HepG2 (cell line): ENCODE results near the gene GSAP. TPM values are rescaled to one million over a fixed set of nuclear protein-coding genes. Genes with fewer than 3 reads are reported as not detected.
A peak's percentile ranks its signal among the peaks of the same experiment; 100 is the strongest.

Source experiments
- FOXC1 ChIP-seq: sonication (generic); formaldehyde crosslinking; IDR thresholded peaks from 2 replicates; pipeline ENCODE4 v1.8.0; 2022; ENCODE audit warnings: mild to moderate bottlenecking, missing genetic modification reagents, borderline replicate concordance
- GABPB1 ChIP-seq: IDR thresholded peaks from 2 replicates; pipeline ENCODE4 v1.6.1; 2016; ENCODE audit warnings: mild to moderate bottlenecking, missing genetic modification reagents, moderate library complexity, missing compliant biosample characterization
- IRF2 ChIP-seq: IDR thresholded peaks from 2 replicates; pipeline ENCODE4 v1.6.1; 2018; ENCODE audit warnings: missing genetic modification reagents, missing compliant biosample characterization
- MBNL3 ChIP-seq: fragments of 250-450 bp; sonication (Bioruptor Pico); conservative IDR thresholded peaks from 2 replicates; pipeline ENCODE4 v1.8.0; 2022; ENCODE audit warnings: mild to moderate bottlenecking, inconsistent platforms
- MXI1 ChIP-seq: IDR thresholded peaks from 3 replicates; pipeline ENCODE4 v1.6.1; 2012; ENCODE audit warnings: low read depth, low read length, inconsistent platforms, borderline replicate concordance
- NFE2 ChIP-seq: sonication (generic); formaldehyde crosslinking; IDR thresholded peaks from 2 replicates; pipeline ENCODE4 v1.4.0; 2020; ENCODE audit warnings: missing genetic modification reagents
- PHF8 ChIP-seq: sonication (generic); formaldehyde crosslinking; IDR thresholded peaks from 2 replicates; pipeline ENCODE4 v1.5.0; 2020; ENCODE audit warnings: missing genetic modification reagents
- SOX13 ChIP-seq, 3 experiments: fragments of 450-650 bp in 1 of 3; sonication (generic) in 1 of 3; formaldehyde crosslinking in 1 of 3; IDR thresholded peaks in 2 of 3; conservative IDR thresholded peaks in 1 of 3; 2 replicates each; pipeline versions ENCODE4 v1.5.0 to v1.6.1; 2016 to 2020; ENCODE audit warnings: antibody characterized with exemption in 1 of 3, mild to moderate bottlenecking in 1 of 3, missing compliant biosample characterization in 1 of 3, missing genetic modification reagents in 1 of 3, moderate library complexity in 1 of 3
- ZBTB34 ChIP-seq: sonication (generic); formaldehyde crosslinking; IDR thresholded peaks from 2 replicates; pipeline ENCODE4 v1.8.0; 2022; ENCODE audit warnings: mild to moderate bottlenecking, missing genetic modification reagents
- ZFP37 ChIP-seq: sonication (generic); formaldehyde crosslinking; IDR thresholded peaks from 2 replicates; pipeline ENCODE4 v1.4.0; 2020; ENCODE audit warnings: missing genetic modification reagents, borderline replicate concordance
- ZNF136 ChIP-seq: sonication (generic); formaldehyde crosslinking; IDR thresholded peaks from 2 replicates; pipeline ENCODE4 v1.8.1; 2022; ENCODE audit warnings: low read depth, mild to moderate bottlenecking, moderate library complexity, missing genetic modification reagents
- ZNF317 ChIP-seq: sonication (generic); formaldehyde crosslinking; IDR thresholded peaks from 2 replicates; pipeline ENCODE4 v1.5.0; 2020; ENCODE audit warnings: mild to moderate bottlenecking, missing genetic modification reagents
- ZNF510 ChIP-seq: sonication (generic); formaldehyde crosslinking; IDR thresholded peaks from 2 replicates; pipeline ENCODE4 v1.4.0; 2020; ENCODE audit warnings: low read depth, mild to moderate bottlenecking, missing genetic modification reagents
- ZNF563 ChIP-seq: sonication (generic); formaldehyde crosslinking; IDR thresholded peaks from 2 replicates; pipeline ENCODE4 v1.8.0; 2022; ENCODE audit warnings: mild to moderate bottlenecking, moderate library complexity, missing genetic modification reagents
- ZNF644 ChIP-seq: IDR thresholded peaks from 2 replicates; pipeline ENCODE4 v1.6.1; 2016; ENCODE audit warnings: low read depth
- ZNF674 ChIP-seq: sonication (generic); formaldehyde crosslinking; IDR thresholded peaks from 2 replicates; pipeline ENCODE4 v1.5.0; 2020; ENCODE audit warnings: low read depth, mild to moderate bottlenecking, missing genetic modification reagents
- ZNF768 ChIP-seq: sonication (generic); formaldehyde crosslinking; IDR thresholded peaks from 2 replicates; pipeline ENCODE4 v1.4.0; 2020; ENCODE audit warnings: missing genetic modification reagents
- polyA plus RNA-seq, 8 experiments: library from polyadenylated mRNA; depleted of rRNA in 3 of 8; stranded (reverse) in 7 of 8; unstranded in 1 of 8; fragments of >200 nt; fragmentation: Illumina TruSeq in 4 of 8; extraction: Trizol in 4 of 8; gene quantifications; 2 replicates each; pipeline versions ENCODE4 v1.2.1 to v1.2.3, GENCODE V29; 2011 to 2016; ENCODE audit warnings: low read depth in 4 of 8, missing spikeins in 1 of 8, mixed read lengths in 1 of 8; ENCODE audit not compliant: insufficient read depth in 1 of 8
- total RNA-seq, 5 experiments: library from RNA; depleted of rRNA; stranded (reverse); fragments of >200 nt; fragmentation: Illumina TruSeq; extraction: Trizol; gene quantifications; 2 replicates each; pipeline ENCODE4 v1.2.3, GENCODE V29; 2016; ENCODE audit warnings: low read depth in 1 of 5
- TF ChIP-seq, protein P1 (sequence below): sonication (generic); formaldehyde crosslinking; IDR thresholded peaks from 2 replicates; pipeline ENCODE4 v1.4.0; 2020; ENCODE audit warnings: missing genetic modification reagents
- TF ChIP-seq, protein P2 (sequence below): sonication (generic); formaldehyde crosslinking; IDR thresholded peaks from 2 replicates; pipeline ENCODE4 v1.8.1; 2022; ENCODE audit warnings: low read depth, mild to moderate bottlenecking, missing genetic modification reagents
- TF ChIP-seq, protein P3 (sequence below): sonication (generic); formaldehyde crosslinking; IDR thresholded peaks from 2 replicates; pipeline ENCODE4; 2020; ENCODE audit warnings: missing genetic modification reagents, mild to moderate bottlenecking, borderline replicate concordance

The GSAP gene
- total and polyA plus RNA-seq, 2 of the 13 experiments (the other 11 are each of a cell fraction or from before 2014, with no cell fraction given): 34.6 to 40.6 TPM

GRCh38 chr7:77415823-77416620 is at the start of gene GSAP (continued):
- TF ChIP-seq, protein P1, sequence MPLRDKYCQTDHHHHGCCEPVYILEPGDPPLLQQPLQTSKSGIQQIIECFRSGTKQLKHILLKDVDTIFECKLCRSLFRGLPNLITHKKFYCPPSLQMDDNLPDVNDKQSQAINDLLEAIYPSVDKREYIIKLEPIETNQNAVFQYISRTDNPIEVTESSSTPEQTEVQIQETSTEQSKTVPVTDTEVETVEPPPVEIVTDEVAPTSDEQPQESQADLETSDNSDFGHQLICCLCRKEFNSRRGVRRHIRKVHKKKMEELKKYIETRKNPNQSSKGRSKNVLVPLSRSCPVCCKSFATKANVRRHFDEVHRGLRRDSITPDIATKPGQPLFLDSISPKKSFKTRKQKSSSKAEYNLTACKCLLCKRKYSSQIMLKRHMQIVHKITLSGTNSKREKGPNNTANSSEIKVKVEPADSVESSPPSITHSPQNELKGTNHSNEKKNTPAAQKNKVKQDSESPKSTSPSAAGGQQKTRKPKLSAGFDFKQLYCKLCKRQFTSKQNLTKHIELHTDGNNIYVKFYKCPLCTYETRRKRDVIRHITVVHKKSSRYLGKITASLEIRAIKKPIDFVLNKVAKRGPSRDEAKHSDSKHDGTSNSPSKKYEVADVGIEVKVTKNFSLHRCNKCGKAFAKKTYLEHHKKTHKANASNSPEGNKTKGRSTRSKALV (CRISPR knock-in tag): 0 out of 2 replicates have a peak, but pooled peaks have one; percentile 48
- TF ChIP-seq ZNF510 (CRISPR knock-in tag): no peak
- TF ChIP-seq, protein P2, sequence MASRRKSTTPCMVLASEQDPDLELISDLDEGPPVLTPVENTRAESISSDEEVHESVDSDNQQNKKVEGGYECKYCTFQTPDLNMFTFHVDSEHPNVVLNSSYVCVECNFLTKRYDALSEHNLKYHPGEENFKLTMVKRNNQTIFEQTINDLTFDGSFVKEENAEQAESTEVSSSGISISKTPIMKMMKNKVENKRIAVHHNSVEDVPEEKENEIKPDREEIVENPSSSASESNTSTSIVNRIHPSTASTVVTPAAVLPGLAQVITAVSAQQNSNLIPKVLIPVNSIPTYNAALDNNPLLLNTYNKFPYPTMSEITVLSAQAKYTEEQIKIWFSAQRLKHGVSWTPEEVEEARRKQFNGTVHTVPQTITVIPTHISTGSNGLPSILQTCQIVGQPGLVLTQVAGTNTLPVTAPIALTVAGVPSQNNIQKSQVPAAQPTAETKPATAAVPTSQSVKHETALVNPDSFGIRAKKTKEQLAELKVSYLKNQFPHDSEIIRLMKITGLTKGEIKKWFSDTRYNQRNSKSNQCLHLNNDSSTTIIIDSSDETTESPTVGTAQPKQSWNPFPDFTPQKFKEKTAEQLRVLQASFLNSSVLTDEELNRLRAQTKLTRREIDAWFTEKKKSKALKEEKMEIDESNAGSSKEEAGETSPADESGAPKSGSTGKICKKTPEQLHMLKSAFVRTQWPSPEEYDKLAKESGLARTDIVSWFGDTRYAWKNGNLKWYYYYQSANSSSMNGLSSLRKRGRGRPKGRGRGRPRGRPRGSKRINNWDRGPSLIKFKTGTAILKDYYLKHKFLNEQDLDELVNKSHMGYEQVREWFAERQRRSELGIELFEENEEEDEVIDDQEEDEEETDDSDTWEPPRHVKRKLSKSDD (CRISPR knock-in tag): peak; percentile 61; the same call in 1 of the 2 replicates
- no peak for TF ChIP-seq ZFP37
- TF ChIP-seq ZBTB34 (CRISPR knock-in tag): no peak
- 0 out of 2 replicates have a peak, but pooled peaks have one; percentile 80 for TF ChIP-seq ZNF674
- no peak for TF ChIP-seq NFE2 (CRISPR knock-in tag)
- TF ChIP-seq ZNF563 (CRISPR knock-in tag): peak; percentile 71
- TF ChIP-seq MXI1: no peak
- no peak for TF ChIP-seq MBNL3 (CRISPR knock-in tag)
- TF ChIP-seq ZNF768 (CRISPR knock-in tag): peak; percentile 43; the same call in 1 of the 2 replicates
- TF ChIP-seq, protein P3, sequence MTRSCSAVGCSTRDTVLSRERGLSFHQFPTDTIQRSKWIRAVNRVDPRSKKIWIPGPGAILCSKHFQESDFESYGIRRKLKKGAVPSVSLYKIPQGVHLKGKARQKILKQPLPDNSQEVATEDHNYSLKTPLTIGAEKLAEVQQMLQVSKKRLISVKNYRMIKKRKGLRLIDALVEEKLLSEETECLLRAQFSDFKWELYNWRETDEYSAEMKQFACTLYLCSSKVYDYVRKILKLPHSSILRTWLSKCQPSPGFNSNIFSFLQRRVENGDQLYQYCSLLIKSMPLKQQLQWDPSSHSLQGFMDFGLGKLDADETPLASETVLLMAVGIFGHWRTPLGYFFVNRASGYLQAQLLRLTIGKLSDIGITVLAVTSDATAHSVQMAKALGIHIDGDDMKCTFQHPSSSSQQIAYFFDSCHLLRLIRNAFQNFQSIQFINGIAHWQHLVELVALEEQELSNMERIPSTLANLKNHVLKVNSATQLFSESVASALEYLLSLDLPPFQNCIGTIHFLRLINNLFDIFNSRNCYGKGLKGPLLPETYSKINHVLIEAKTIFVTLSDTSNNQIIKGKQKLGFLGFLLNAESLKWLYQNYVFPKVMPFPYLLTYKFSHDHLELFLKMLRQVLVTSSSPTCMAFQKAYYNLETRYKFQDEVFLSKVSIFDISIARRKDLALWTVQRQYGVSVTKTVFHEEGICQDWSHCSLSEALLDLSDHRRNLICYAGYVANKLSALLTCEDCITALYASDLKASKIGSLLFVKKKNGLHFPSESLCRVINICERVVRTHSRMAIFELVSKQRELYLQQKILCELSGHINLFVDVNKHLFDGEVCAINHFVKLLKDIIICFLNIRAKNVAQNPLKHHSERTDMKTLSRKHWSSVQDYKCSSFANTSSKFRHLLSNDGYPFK (CRISPR knock-in tag): peak; percentile 54; the same call in 1 of the 2 replicates
- peak; percentile 6; the same call in 1 of the 2 replicates for TF ChIP-seq SOX13 (IDR thresholded peaks at IDR 0.05)
- no peak for TF ChIP-seq SOX13 (CRISPR knock-in tag; conservative IDR thresholded peaks at IDR 0.05 in 1 of 2, IDR thresholded peaks at IDR 0.05 in 1 of 2)
- no peak for TF ChIP-seq ZNF644 (CRISPR knock-in tag)
- TF ChIP-seq ZNF136 (CRISPR knock-in tag): no peak
- peak; percentile 59 for TF ChIP-seq PHF8 (CRISPR knock-in tag)
- TF ChIP-seq ZNF317 (CRISPR knock-in tag): no peak
- no peak; the same call in 1 of the 2 replicates for TF ChIP-seq IRF2 (CRISPR knock-in tag)
- peak; percentile 85 for TF ChIP-seq GABPB1 (CRISPR knock-in tag)
- TF ChIP-seq FOXC1 (CRISPR knock-in tag): no peak
